Muscle of back (tissue), 11 donors: Measurements from ENCODE around the gene ATXN7. TPM values are rescaled to one million over a fixed set of nuclear protein-coding genes. Genes with fewer than 3 reads are reported as not detected.

Source experiments
- DNase-seq, 3 donors: peaks; one replicate each; pipeline versions ENCODE4 v3.0.0 to v3.0.0-alpha.2; 2013
- polyA plus RNA-seq, 10 donors: library from polyadenylated mRNA; unstranded; fragments of 120-200 nt; gene quantifications; one replicate each; pipeline ENCODE4 v1.2.1, GENCODE V29; 2013; ENCODE audit not compliant: insufficient read length in 10 of 10

ATXN7 gene
- polyA plus RNA-seq, 10 donors: 8.9 to 18.3 (median 11.7) TPM

- peak in 2 of 3 donors; percentile 11 to 40 for DNase-seq
Measured at GRCh38 chr3:63900459-63900858, 36.8 kb downstream of the ATXN7 start.

GRCh38 chr3:63905731-63906620 is 42.3 kb downstream of the ATXN7 start:
- DNase-seq: no peak

- DNase-seq: peak in 1 of 3 donors; percentile 32
Measured at GRCh38 chr3:63908081-63908736, 44.5 kb downstream of the ATXN7 start.

GRCh38 chr3:63908776-63909175 is 45.1 kb downstream of the ATXN7 start:
- DNase-seq: no peak

GRCh38 chr3:63909431-63909830 is 45.8 kb downstream of the ATXN7 start:
- DNase-seq: no peak

GRCh38 chr3:63910001-63910400 is 46.3 kb downstream of the ATXN7 start:
- no peak for DNase-seq

- DNase-seq: no peak
Measured at GRCh38 chr3:63910891-63911290, 47.2 kb downstream of the ATXN7 start.

- no peak for DNase-seq
Measured at GRCh38 chr3:63911509-63911872, 47.8 kb downstream of the ATXN7 start.

- peak; percentile 88 to 97 (median 93) for DNase-seq
Measured at GRCh38 chr3:63911873-63912767, 48.5 kb downstream of the ATXN7 start, which contains the start of gene SCAANT1. Gene SCAANT1 (minus strand): TSS chr3:63912383.

- peak in 2 of 3 donors; percentile 54 to 83 for DNase-seq
Measured at GRCh38 chr3:63912768-63913588, 49.3 kb downstream of the ATXN7 start.

GRCh38 chr3:63914312-63914711 is 50.6 kb downstream of the ATXN7 start:
- peak in 1 of 3 donors; percentile 29 for DNase-seq

- DNase-seq: no peak
Measured at GRCh38 chr3:63918321-63918720, 54.7 kb downstream of the ATXN7 start.

- DNase-seq: no peak
Measured at GRCh38 chr3:63920001-63920400, 56.3 kb downstream of the ATXN7 start.

- no peak for DNase-seq
Measured at GRCh38 chr3:63921741-63922482, 58.2 kb downstream of the ATXN7 start.

GRCh38 chr3:63922491-63923199 is 59.0 kb downstream of the ATXN7 start:
- no peak for DNase-seq

- DNase-seq: no peak
Measured at GRCh38 chr3:63926309-63926708, 62.6 kb downstream of the ATXN7 start.

GRCh38 chr3:63927422-63928280 is 64.0 kb downstream of the ATXN7 start:
- no peak for DNase-seq

GRCh38 chr3:63931290-63931689 is 67.6 kb downstream of the ATXN7 start:
- DNase-seq: no peak
